HUES64 (cell line): ENCODE data around the gene TNIP1.

ENCODE experiments used
- H3K27ac ChIP-seq: 2 replicates; pipeline ENCODE4 v1.7.0; 2013; ENCODE audit warnings: low read depth, low read length, inconsistent platforms
- H3K27me3 ChIP-seq: 2 replicates; pipeline ENCODE4 v1.6.1; 2013; ENCODE audit warnings: mild to moderate bottlenecking, low read length; ENCODE audit not compliant: insufficient read depth
- H3K36me3 ChIP-seq: 2 replicates; pipeline ENCODE4 v1.6.1; 2013; ENCODE audit warnings: mild to moderate bottlenecking, low read length; ENCODE audit not compliant: insufficient read depth
- H3K4me1 ChIP-seq: 2 replicates; pipeline ENCODE4 v1.6.1; 2013; ENCODE audit warnings: mild to moderate bottlenecking, low read length, moderate library complexity; ENCODE audit not compliant: insufficient read depth
- H3K4me3 ChIP-seq: 2 replicates; pipeline ENCODE4 v1.5.1; 2013; ENCODE audit warnings: mild to moderate bottlenecking, low read length, moderate library complexity
- H3K9ac ChIP-seq: 2 replicates; pipeline ENCODE4 v1.6.1; 2013; ENCODE audit warnings: mild to moderate bottlenecking, low read depth, low read length
- H3K9me3 ChIP-seq: 2 replicates; pipeline ENCODE4 v1.6.1; 2013; ENCODE audit warnings: low read depth, low read length; ENCODE audit not compliant: insufficient read depth
- WGBS: fragments of 150-250, 120-280 bp; methylation state at CpG from one replicate; pipeline ENCODE4 v1.1.7; 2013; ENCODE audit warnings: missing lambda C conversion rate; 5-methylcytosine and 5-hydroxymethylcytosine counted together

TNIP1 gene

DNA sequence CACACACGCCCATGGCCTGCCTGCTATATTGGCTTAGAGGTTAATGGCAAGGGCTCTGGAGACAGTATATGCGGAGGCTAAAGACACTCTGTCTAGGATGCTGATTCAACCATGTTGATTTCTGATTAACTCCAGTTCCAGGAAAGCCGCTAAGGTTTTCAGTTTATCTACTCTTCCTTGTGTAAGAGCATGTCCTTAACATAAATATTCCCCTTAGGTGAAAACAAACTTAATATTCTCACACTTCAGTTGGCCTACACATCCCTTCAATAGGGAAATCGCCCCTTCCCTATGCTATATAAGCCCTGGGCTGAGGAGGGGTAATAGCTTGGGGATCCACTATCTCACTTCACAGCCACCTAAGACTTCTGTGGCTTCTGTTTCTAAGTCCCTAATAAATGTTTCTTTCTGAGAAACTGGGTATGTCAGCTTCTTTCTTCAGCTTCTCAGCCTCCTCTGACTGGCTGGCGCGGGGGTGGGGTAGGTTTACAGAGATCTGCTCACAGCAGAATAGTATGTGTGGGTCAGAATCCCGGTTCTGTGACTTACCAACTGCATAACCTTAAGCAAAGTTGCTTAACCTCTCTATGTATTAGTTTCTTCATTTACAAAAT lies 64.8 kb downstream of the TNIP1 start:
- Histone ChIP-seq H3K9me3 (no peaks in the 10 kb centered on the region), H3K4me1 (0 out of 2 replicates have a peak, but pooled peaks cover 5% of the 10 kb centered on the region), H3K9ac (no peak overlapping the region), H3K4me3 (no peak overlapping the region), H3K36me3 (no peaks in the 10 kb centered on the region), H3K27ac (no peak overlapping the region), H3K27me3 (peaks cover 29% of the 10 kb centered on the region)
- 93% methylated on average over 5 of the region's 7 CpGs for WGBS

DNA sequence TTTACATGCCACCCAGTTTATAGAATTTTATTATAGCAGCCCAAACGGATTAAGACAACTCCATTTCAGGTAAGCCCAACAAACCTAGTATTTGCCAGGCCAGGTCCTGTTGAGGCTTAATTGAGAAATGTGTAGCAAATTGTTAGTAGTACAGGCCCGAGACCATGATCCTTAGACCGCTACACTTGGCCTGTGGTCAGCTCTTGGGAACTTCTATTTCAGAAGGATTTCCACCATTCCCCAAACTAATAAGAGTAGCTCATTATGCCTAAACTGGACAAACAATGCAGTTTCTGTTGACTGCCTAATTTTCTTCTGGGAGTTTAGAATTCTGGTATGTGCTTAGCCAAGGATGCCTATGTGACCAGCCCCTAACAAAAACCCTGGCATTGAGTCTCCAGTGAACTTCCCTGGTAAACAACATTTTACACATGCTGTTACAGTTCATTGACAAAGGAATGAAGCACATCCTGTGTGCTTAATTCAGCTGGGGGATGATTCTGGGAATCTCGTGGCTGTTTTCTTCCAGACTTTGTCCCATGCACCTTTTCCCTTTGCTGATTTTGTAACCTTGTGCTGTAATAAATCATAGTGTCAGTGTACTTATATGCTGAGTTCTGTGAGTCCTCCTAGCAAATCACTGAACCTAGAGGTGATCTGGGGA lies 66.0 kb downstream of the TNIP1 start:
- H3K27me3 ChIP-seq: peaks cover 21% of the 10 kb centered on the region; the same call in 1 of the 2 replicates
- no peak overlapping the region for H3K27ac ChIP-seq
- no peaks in the 10 kb centered on the region for H3K9me3 ChIP-seq
- 0 out of 2 replicates have a peak, but pooled peaks cover under 1% of the 10 kb centered on the region for H3K4me1 ChIP-seq
- no peak overlapping the region for H3K9ac ChIP-seq
- no peak overlapping the region for H3K4me3 ChIP-seq
- WGBS: 88% methylated on average over 4 of the region's 4 CpGs
- no peaks in the 10 kb centered on the region for H3K36me3 ChIP-seq

DNA sequence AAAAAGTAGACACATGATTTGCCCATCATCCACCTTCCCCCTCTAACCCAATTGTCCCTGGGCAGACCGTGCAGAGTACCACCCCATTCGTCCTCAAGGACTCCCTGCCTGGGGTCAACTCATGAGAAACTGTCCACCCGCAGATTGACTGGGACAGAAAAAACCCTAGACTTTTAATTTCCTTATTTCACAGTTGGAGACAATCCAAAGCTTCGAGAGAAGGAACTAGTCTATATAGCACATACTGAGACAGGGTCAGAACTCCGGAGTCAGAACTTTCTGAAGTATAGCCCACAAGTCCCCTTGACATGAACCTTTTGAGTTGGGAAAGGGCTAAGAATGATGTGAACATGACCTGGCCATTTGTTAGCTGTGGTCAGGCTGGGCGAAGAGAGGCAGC lies 68.0 kb downstream of the TNIP1 start:
- Histone ChIP-seq H3K9me3 (no peaks in the 10 kb centered on the region), H3K9ac (no peak overlapping the region), H3K36me3 (no peaks in the 10 kb centered on the region), H3K4me1 (no peaks in the 10 kb centered on the region), H3K27ac (no peak overlapping the region), H3K4me3 (no peak overlapping the region), H3K27me3 (0 out of 2 replicates have a peak, but pooled peaks cover 3% of the 10 kb centered on the region)
- 91% methylated on average over 6 of the region's 6 CpGs for WGBS

DNA sequence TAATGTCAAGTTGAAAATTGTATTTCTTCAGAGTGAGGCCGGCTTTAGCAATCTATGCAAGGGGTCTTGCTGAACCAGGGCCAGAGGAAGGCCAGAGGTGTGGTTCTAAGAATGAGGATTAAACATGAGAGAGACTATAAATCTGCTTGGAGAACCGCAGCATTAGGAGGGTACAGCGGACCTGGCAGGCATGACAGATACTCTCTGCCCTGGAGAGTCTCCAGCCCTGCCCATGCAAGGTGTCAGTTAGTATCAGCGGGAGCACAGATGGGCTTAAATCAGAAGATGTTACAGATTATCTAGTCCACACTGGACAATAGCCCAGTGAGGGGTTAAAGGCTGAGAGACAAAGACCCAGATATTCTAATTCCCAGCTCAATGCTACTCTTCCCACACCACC lies 71.9 kb downstream of the TNIP1 start:
- H3K27me3 ChIP-seq: no peaks in the 10 kb centered on the region
- no peaks in the 10 kb centered on the region for H3K4me1 ChIP-seq
- H3K36me3 ChIP-seq: no peaks in the 10 kb centered on the region
- H3K9ac ChIP-seq: no peak overlapping the region
- no peak overlapping the region for H3K4me3 ChIP-seq
- H3K27ac ChIP-seq: no peak overlapping the region
- WGBS: 97% methylated on average over 4 of the region's 4 CpGs
- H3K9me3 ChIP-seq: no peaks in the 10 kb centered on the region

DNA sequence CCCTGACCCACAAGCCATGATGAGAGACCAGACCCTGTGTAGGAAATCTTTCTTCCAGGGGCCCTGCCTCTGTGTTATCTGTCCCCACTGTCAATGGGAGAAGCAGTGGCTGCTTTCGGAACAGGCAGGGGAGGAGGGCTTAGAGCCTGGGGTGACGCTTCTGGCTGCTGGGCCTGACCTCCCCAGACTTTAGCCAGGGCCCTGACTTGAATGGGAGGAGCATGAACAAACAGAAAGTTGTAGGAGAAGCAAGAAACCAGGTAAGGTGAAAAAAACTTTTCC lies 72.7 kb downstream of the TNIP1 start:
- Histone ChIP-seq H3K4me1 (no peaks in the 10 kb centered on the region), H3K4me3 (no peak overlapping the region), H3K27ac (no peak overlapping the region), H3K9me3 (no peaks in the 10 kb centered on the region), H3K9ac (no peak overlapping the region), H3K27me3 (no peaks in the 10 kb centered on the region), H3K36me3 (no peaks in the 10 kb centered on the region)
- WGBS: 92% methylated on average over 2 of the region's 2 CpGs

DNA sequence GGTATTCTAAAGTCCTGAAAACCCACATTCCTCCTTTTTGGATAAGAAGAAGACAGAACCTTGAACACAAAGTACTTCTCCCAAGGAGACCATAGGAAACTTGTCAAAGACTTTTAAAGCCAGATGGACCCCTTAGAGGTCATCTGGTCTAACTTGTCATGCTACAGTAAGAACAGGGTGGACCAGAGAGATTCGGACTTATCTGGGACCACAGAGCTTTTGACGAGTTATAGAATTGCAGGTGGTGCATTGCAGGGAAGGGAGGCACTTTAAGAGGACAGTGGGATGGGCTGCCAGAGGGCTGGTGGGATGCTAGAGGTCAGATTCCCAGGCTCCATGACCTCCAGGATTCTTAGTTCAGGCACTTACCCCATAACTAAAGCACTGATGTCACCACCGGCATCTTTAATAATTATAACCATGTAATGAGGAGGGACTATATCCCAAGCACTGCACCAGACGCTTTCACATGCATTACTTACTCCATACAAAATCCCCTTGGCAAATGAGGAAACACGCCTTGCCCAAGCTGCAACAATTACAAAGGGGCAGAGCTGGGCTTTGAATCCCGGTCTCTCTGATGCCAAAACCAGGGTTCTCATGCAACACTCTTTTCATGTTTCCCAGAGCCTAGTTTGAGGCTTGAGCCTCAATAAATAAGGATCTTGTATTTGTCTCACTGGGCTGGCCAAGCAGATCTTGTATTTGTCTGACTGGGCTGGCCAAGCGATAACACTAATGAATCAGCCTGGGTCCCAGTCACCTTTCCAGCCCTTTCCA lies 73.2 kb downstream of the TNIP1 start:
- H3K27me3 ChIP-seq: no peaks in the 10 kb centered on the region
- H3K9me3 ChIP-seq: no peaks in the 10 kb centered on the region
- no peak overlapping the region for H3K9ac ChIP-seq
- H3K27ac ChIP-seq: no peak overlapping the region
- WGBS: 94% methylated on average over 7 of the region's 7 CpGs
- H3K36me3 ChIP-seq: no peaks in the 10 kb centered on the region
- H3K4me3 ChIP-seq: no peak overlapping the region
- no peaks in the 10 kb centered on the region for H3K4me1 ChIP-seq

DNA sequence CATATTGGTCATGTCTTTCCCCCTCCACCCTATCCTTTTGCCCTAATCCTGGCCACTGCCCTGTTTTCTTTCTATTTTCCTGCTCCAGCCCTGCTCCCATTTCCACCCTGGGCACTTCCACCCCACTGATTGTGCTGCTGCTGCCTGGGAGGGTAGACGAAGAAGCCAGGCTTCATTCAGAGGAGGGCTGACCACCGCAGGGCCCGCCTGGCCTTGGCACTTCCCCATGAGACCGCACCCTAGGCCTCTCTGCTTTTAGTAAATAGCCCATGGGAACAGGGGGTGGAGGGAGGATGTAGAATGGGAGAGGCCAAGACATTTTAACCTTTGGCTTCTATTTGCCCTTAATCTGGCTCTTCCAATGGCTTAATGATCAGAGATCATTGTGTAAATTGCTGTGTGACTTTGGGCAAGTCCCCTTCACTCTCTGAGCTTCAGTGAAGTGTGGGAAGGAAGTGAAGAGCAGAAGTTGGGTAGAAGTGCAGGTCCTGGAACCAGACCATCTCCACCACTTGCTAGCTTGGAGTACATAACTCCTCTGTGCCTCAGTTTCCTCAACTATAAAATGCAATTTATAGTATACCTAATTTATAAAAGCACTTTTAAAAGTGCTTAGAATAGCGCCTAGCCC lies 74.0 kb downstream of the TNIP1 start:
- no peaks in the 10 kb centered on the region for H3K9me3 ChIP-seq
- no peak overlapping the region for H3K27ac ChIP-seq
- no peaks in the 10 kb centered on the region for H3K27me3 ChIP-seq
- 97% methylated on average over 4 of the region's 5 CpGs for WGBS
- H3K4me3 ChIP-seq: no peak overlapping the region
- no peaks in the 10 kb centered on the region for H3K4me1 ChIP-seq
- H3K9ac ChIP-seq: no peak overlapping the region
- no peaks in the 10 kb centered on the region for H3K36me3 ChIP-seq

DNA sequence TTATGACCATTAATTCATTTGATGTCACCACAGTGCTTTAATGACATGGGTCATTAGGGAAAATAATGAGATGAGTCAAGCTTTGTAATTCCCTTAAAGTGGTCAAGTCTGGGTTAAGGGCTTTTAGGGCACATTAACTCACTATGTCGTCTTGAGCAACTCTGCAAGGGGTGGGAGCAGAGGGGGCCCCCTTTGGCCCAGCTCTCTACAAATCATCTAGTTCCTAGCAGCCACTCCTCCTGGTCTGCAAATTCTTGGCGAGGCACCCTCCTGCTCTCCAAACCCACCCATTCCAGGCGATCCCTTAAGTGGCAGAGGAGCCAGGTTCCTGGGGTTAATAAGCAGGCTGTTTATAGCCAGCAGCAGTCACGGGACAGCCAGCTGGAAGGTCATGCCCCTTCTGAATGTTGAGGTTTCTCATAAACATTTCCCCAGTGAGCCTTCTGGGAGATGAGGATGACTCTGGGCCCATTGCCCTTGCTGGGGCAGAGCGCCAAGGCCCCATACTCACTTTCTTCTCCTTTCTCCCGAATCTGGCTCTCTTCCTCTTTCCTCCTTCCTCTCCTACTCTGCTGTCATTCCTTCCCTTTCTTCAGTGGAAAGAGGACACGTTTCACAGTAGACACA lies 74.8 kb downstream of the TNIP1 start:
- Histone ChIP-seq H3K27me3 (no peaks in the 10 kb centered on the region), H3K9ac (no peak overlapping the region), H3K9me3 (no peaks in the 10 kb centered on the region), H3K36me3 (no peaks in the 10 kb centered on the region), H3K4me1 (no peaks in the 10 kb centered on the region), H3K27ac (no peak overlapping the region), H3K4me3 (no peak overlapping the region)
- 80% methylated on average over 7 of the region's 7 CpGs for WGBS

DNA sequence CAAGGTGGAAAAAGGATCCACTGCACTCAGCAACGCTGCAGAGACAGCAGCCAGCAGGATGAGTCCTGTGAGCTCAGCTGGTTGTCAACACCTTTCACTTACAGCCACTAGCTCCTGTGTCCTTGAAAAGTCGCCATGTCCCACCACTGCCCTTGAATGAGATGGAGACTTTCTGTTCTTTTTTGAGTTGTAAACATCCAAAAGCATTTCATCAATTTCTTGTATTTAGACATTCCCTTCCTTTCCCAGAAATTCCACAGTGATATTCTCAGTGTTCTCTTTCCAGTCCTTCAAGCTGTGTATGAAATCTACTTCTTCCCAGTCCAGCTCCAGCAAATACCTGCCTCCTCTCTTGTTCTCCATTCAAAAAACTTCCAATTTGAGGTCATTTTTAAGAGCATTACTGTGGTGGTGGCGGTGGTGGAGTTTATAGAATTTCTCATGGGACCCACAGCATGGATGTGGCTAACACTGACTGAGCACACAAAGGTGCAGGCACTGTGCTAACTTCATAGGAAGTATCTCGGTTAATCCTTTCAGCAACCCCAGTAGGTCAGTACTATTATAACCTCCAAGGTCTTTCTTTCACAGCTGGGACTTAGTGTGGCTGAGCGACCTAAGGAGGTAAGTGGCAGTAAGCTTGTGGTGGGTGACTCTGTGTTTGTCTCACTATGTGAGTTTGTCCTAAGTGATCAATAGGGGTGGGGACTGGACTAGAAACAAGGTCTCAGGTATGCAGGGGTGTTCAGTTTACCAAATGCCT lies 75.5 kb downstream of the TNIP1 start:
- no peaks in the 10 kb centered on the region for H3K36me3 ChIP-seq
- WGBS: 84% methylated on average over 5 of the region's 5 CpGs

DNA sequence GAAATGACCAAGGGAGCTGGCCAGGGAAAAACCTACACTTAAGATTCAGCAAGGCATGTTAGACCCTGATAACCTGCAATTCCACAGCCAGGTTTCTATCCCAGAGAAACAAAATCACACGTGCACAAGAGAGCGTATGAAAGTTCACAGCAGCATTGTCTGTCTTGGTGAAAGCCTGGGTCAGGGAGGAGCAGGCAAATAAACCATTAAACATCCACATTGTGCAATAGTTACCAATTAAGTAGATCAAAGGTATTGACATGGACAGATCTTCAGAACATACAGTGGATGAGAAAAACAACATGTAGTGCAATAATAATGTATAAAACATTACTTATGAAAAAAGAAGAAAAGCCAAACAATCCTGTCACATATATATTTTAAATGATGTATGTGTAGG lies 76.3 kb downstream of the TNIP1 start:
- no peaks in the 10 kb centered on the region for H3K4me1 ChIP-seq
- H3K36me3 ChIP-seq: no peaks in the 10 kb centered on the region
- no peaks in the 10 kb centered on the region for H3K9me3 ChIP-seq
- 97% methylated on average over 2 of the region's 2 CpGs for WGBS
- no peak overlapping the region for H3K4me3 ChIP-seq
- H3K27ac ChIP-seq: no peak overlapping the region
- no peak overlapping the region for H3K9ac ChIP-seq
- H3K27me3 ChIP-seq: no peaks in the 10 kb centered on the region

More for the DNA sequence above, 75.5 kb downstream of the TNIP1 start:
- no peaks in the 10 kb centered on the region for H3K9me3 ChIP-seq
- no peaks in the 10 kb centered on the region for H3K27me3 ChIP-seq
- H3K4me1 ChIP-seq: no peaks in the 10 kb centered on the region
- H3K9ac ChIP-seq: no peak overlapping the region
- no peak overlapping the region for H3K4me3 ChIP-seq
- no peak overlapping the region for H3K27ac ChIP-seq
